Calu3 (cell line): ENCODE data around the gene MAPK1IP1L. TPM values are rescaled to one million over a fixed set of nuclear protein-coding genes. Genes with fewer than 3 reads are reported as not detected.

Experiments
- BruUV-seq: library from RNA; stranded (reverse); fragments of 400-500 nt; replicated peaks from 2 replicates; lab custom pipeline; 2021; lab: Mats Ljungman, UMichigan
- CTCF ChIA-PET: fragments of 300-600 bp; sonication (Branson Sonifier 250); formaldehyde crosslinking; loops from one replicate; lab custom pipeline; 2022; ENCODE audit warnings: antibody characterized with exemption; lab: Charles Lee
- DNase-seq: peaks from one replicate; pipeline ENCODE4 v3.0.0; 2022
- H3K27ac Mint-ChIP-seq: one replicate; pipeline ENCODE4 v1.8.0; 2022; ENCODE audit warnings: mixed read lengths; ENCODE audit not compliant: unreplicated experiment
- H3K27me3 Mint-ChIP-seq: one replicate; pipeline ENCODE4 v1.8.0; 2022; ENCODE audit warnings: mixed read lengths; ENCODE audit not compliant: unreplicated experiment
- H3K36me3 Mint-ChIP-seq: one replicate; pipeline ENCODE4 v1.8.0; 2022; ENCODE audit warnings: mild to moderate bottlenecking, moderate library complexity, mixed read lengths; ENCODE audit not compliant: insufficient read depth, unreplicated experiment
- H3K4me1 Mint-ChIP-seq: one replicate; pipeline ENCODE4 v1.8.0; 2022; ENCODE audit warnings: mild to moderate bottlenecking, low read depth, mixed read lengths; ENCODE audit not compliant: unreplicated experiment
- H3K4me3 Mint-ChIP-seq: one replicate; pipeline ENCODE4 v1.8.0; 2022; ENCODE audit warnings: mild to moderate bottlenecking, low read depth, moderate library complexity, mixed read lengths; ENCODE audit not compliant: unreplicated experiment
- H3K9me3 Mint-ChIP-seq: one replicate; pipeline ENCODE4 v1.8.0; 2022; ENCODE audit warnings: low read depth, mixed read lengths; ENCODE audit not compliant: unreplicated experiment
- CTCF ChIP-seq: fragments of 200-600 bp; IDR thresholded peaks from one replicate; pipeline ENCODE4 v1.8.0; 2022; ENCODE audit warnings: antibody characterized with exemption; ENCODE audit not compliant: unreplicated experiment
- intact Hi-C: fragments of 100-400 bp; cut with micrococcal nuclease; formaldehyde crosslinking; loops from one replicate; pipeline ENCODE4 v1.10.0; 2022; ENCODE audit not compliant: unreplicated experiment
- total RNA-seq: library from RNA; stranded (reverse); gene quantifications from 2 replicates; pipeline ENCODE4 v1.2.3, GENCODE V29; 2022

The MAPK1IP1L gene
- total RNA-seq, 1 experiment from 2014 or later: 108 TPM

GRCh38 chr14:55115861-55116245 is 64.4 kb downstream of the MAPK1IP1L start:
- Mint-ChIP-seq H3K4me1 (peaks cover 43% of the 10 kb centered on the region), H3K36me3 (no peaks in the 10 kb centered on the region), H3K27ac (no peak overlapping the region), H3K4me3 (no peak overlapping the region), H3K9me3 (peaks cover 3% of the 10 kb centered on the region), H3K27me3 (no peaks in the 10 kb centered on the region)
- intact Hi-C loops: no loop called here
- TF ChIP-seq CTCF: no peak
- DNase-seq: no peak
- CTCF ChIA-PET: no interaction called here
- no TSS peak for BruUV-seq

GRCh38 chr14:55116246-55117030 is 65.0 kb downstream of the MAPK1IP1L start:
- peaks cover 47% of the 10 kb centered on the region for H3K4me1 Mint-ChIP-seq
- DNase-seq: no peak
- intact Hi-C loops: no loop called here
- H3K27me3 Mint-ChIP-seq: no peaks in the 10 kb centered on the region
- no peak for TF ChIP-seq CTCF
- no TSS peak for BruUV-seq
- no peak overlapping the region for H3K4me3 Mint-ChIP-seq
- peaks cover 3% of the 10 kb centered on the region for H3K9me3 Mint-ChIP-seq
- CTCF ChIA-PET: interaction anchor here (1.1 kb wide), 1 partner anchor 13 kb away, joined by 3 read pairs; no protein-coding TSS in a partner anchor
- no peaks in the 10 kb centered on the region for H3K36me3 Mint-ChIP-seq
- no peak overlapping the region for H3K27ac Mint-ChIP-seq

GRCh38 chr14:55117803-55118441 is 66.5 kb downstream of the MAPK1IP1L start:
- no peaks in the 10 kb centered on the region for H3K27me3 Mint-ChIP-seq
- CTCF ChIA-PET: no interaction called here
- H3K4me3 Mint-ChIP-seq: no peak overlapping the region
- peaks cover 3% of the 10 kb centered on the region for H3K9me3 Mint-ChIP-seq
- intact Hi-C loops: no loop called here
- no peak for TF ChIP-seq CTCF
- H3K27ac Mint-ChIP-seq: no peak overlapping the region
- no TSS peak for BruUV-seq
- H3K36me3 Mint-ChIP-seq: peaks cover 6% of the 10 kb centered on the region
- peaks cover 60% of the 10 kb centered on the region for H3K4me1 Mint-ChIP-seq
- DNase-seq: no peak

- Mint-ChIP-seq H3K4me1 (peaks cover 64% of the 10 kb centered on the region), H3K9me3 (no peaks in the 10 kb centered on the region), H3K36me3 (peaks cover 12% of the 10 kb centered on the region), H3K27ac (no peak overlapping the region), H3K27me3 (no peaks in the 10 kb centered on the region), H3K4me3 (no peak overlapping the region)
- no peak for TF ChIP-seq CTCF
- intact Hi-C loops: no loop called here
- BruUV-seq: no TSS peak
- CTCF ChIA-PET: interaction anchor here (1.0 kb wide), 1 partner anchor 9 kb away, joined by 3 read pairs; no protein-coding TSS in a partner anchor
- DNase-seq: no peak
These were observed 67.3 kb downstream of the MAPK1IP1L start for GRCh38 chr14:55118761-55119160.

Other genes starting within 250 kb of the MAPK1IP1L start
- 6.8 and 8.0 TPM in 2 replicates for gene GCH1, start 148.8 kb upstream of the MAPK1IP1L start, total RNA-seq
- 25.0 and 27.7 TPM in 2 replicates for gene WDHD1, start 24.5 kb upstream of the MAPK1IP1L start, total RNA-seq
- 29.9 and 31.5 TPM in 2 replicates for gene SOCS4, start 24.4 kb upstream of the MAPK1IP1L start, total RNA-seq
- gene LGALS3, start 77.6 kb downstream of the MAPK1IP1L start, total RNA-seq: 429 and 672 TPM in 2 replicates
- gene DLGAP5, start 139.9 kb downstream of the MAPK1IP1L start, total RNA-seq: 48.7 and 54.3 TPM in 2 replicates
- 30.0 and 34.5 TPM in 2 replicates for gene FBXO34, start 219.8 kb downstream of the MAPK1IP1L start, total RNA-seq